OCI-LY7 (cell line): ENCODE results near the gene JAML. TPM values are rescaled to one million over a fixed set of nuclear protein-coding genes. Genes with fewer than 3 reads are reported as not detected.

Experiments used
- BruUV-seq: library from RNA; stranded (reverse); fragments of 400-500 nt; replicated peaks from 2 replicates; lab custom pipeline; 2021; lab: Mats Ljungman, UMichigan
- CTCF ChIA-PET: fragments of 300-600 bp; sonication (Branson Sonifier 250); formaldehyde crosslinking; loops from one replicate; lab custom pipeline; 2022; ENCODE audit warnings: antibody characterized with exemption; ENCODE audit not compliant: unreplicated experiment; lab: Charles Lee
- POLR2A ChIA-PET: fragments of 300-600 bp; sonication (Branson Sonifier 250); formaldehyde crosslinking; loops from one replicate; lab custom pipeline; 2022; ENCODE audit warnings: antibody characterized with exemption; lab: Charles Lee
- DNase-seq: peaks from one replicate; pipeline ENCODE4 v3.0.0-alpha.2; 2015; ENCODE audit warnings: low spot score
- H2AFZ ChIP-seq: fragments of 200-600 bp; sonication (generic), shearing (Covaris generic); 2 replicates; pipeline ENCODE4 v1.6.1; 2014; ENCODE audit warnings: mild to moderate bottlenecking, antibody characterized with exemption, low read length, moderate library complexity
- H3K27ac ChIP-seq: fragments of 200-600 bp; sonication (generic); 2 replicates; pipeline ENCODE4 v1.5.1; 2014; ENCODE audit warnings: mixed run types, low read depth, mild to moderate bottlenecking, moderate library complexity, low read length, inconsistent platforms; ENCODE audit not compliant: poor library complexity, severe bottlenecking
- H3K36me3 ChIP-seq: fragments of 200-600 bp; sonication (generic); 2 replicates; pipeline ENCODE4 v1.6.1; 2014; ENCODE audit warnings: mild to moderate bottlenecking, antibody characterized with exemption, low read length, moderate library complexity, mixed read lengths; ENCODE audit not compliant: insufficient read depth
- H3K4me1 ChIP-seq: fragments of 200-600 bp; sonication (generic); 2 replicates; pipeline ENCODE4 v1.5.1; 2014; ENCODE audit warnings: mild to moderate bottlenecking, low read length; ENCODE audit not compliant: insufficient read depth, poor library complexity, severe bottlenecking
- H3K4me2 ChIP-seq: fragments of 200-600 bp; sonication (generic); 2 replicates; pipeline ENCODE4 v1.6.1; 2014; ENCODE audit warnings: mild to moderate bottlenecking, low read length
- H3K4me3 ChIP-seq: fragments of 200-600 bp; sonication (generic); 2 replicates; pipeline ENCODE4 v1.5.1; 2014; ENCODE audit warnings: mild to moderate bottlenecking, low read depth, low read length; ENCODE audit not compliant: poor library complexity, severe bottlenecking
- H3K79me2 ChIP-seq: fragments of 200-600 bp; sonication (generic); 2 replicates; pipeline ENCODE4 v1.6.1; 2016; ENCODE audit warnings: low read depth, mild to moderate bottlenecking, low read length, moderate library complexity, mixed read lengths; ENCODE audit not compliant: insufficient read depth
- H3K9me2 ChIP-seq: fragments of 200-600 bp; sonication (generic); 2 replicates; pipeline ENCODE4 v1.6.1; 2016; ENCODE audit warnings: mild to moderate bottlenecking, low read length, mixed read lengths; ENCODE audit not compliant: insufficient read depth
- H3K9me3 ChIP-seq: fragments of 200-600 bp; sonication (generic); 2 replicates; pipeline ENCODE4 v1.6.1; 2014; ENCODE audit warnings: mild to moderate bottlenecking, mixed run types, low read length, mixed read lengths
- H4K20me1 ChIP-seq: fragments of 200-600 bp; sonication (generic); 2 replicates; pipeline ENCODE4 v1.6.1; 2014; ENCODE audit warnings: mild to moderate bottlenecking, antibody characterized with exemption, low read length, moderate library complexity, mixed read lengths; ENCODE audit not compliant: insufficient read depth
- EZH2phosphoT487 ChIP-seq: fragments of 200-600 bp; sonication (generic); IDR thresholded peaks from 2 replicates; pipeline ENCODE4 v1.6.1; 2018; ENCODE audit warnings: low read depth, borderline replicate concordance, mild to moderate bottlenecking, mixed run types, antibody characterized with exemption, low read length, moderate library complexity, mixed read lengths
- intact Hi-C: fragments of 100-400 bp; cut with micrococcal nuclease; formaldehyde crosslinking; loops from one replicate; pipeline ENCODE4 v1.10.0; 2022; ENCODE audit not compliant: unreplicated experiment
- total RNA-seq, 2 experiments: library from RNA; depleted of rRNA in 1 of 2; stranded (reverse); fragments of >200 nt in 1 of 2; shearing (Covaris generic) in 1 of 2; gene quantifications; 2 replicates each; pipeline ENCODE4 v1.2.3, GENCODE V29; 2014 to 2022
- TF ChIP-seq, protein P1 (sequence below): fragments of 200-600 bp; sonication (generic); conservative IDR thresholded peaks from 2 replicates; pipeline ENCODE4 v1.5.1; 2014; ENCODE audit warnings: mild to moderate bottlenecking, antibody characterized with exemption, low read length, moderate library complexity, mixed read lengths

The JAML gene
- total RNA-seq, 2 experiments from 2014 or later, result 0.63 to 0.73 TPM

DNA sequence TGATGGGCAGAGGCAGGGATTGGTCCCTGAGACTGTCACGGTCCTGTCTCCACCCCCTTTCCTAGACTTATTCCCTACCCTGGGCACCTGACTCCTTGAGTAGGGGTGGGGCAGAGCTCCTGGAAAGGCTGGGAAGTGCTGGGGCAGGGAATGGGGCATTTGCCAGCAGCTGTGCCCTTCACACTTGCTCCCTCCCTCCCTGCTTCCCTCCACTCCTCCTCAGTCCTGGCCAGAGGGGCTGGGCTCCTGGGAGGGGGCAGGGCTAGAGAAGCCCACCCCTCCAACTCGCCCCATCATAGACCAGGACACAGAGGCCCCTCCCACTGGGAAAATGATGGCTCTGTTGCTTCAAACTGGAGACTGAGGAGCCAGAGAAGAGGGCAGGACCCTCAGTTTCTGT is 59.9 kb downstream of the JAML start:
- Histone ChIP-seq H3K4me2 (no peak overlapping the region), H3K9me3 (no peaks in the 10 kb centered on the region), H3K9me2 (no peaks in the 10 kb centered on the region), H3K27ac (no peak overlapping the region), H3K79me2 (no peaks in the 10 kb centered on the region), H3K4me1 (no peaks in the 10 kb centered on the region), H3K4me3 (no peak overlapping the region), H4K20me1 (no peaks in the 10 kb centered on the region), H3K36me3 (no peaks in the 10 kb centered on the region), H2AFZ (no peak overlapping the region)
- CTCF ChIA-PET, result no interaction called here
- intact Hi-C loops, result no loop called here
- no peak for DNase-seq
- no TSS peak for BruUV-seq
- no peak for TF ChIP-seq EZH2phosphoT487
- TF ChIP-seq, protein P1, sequence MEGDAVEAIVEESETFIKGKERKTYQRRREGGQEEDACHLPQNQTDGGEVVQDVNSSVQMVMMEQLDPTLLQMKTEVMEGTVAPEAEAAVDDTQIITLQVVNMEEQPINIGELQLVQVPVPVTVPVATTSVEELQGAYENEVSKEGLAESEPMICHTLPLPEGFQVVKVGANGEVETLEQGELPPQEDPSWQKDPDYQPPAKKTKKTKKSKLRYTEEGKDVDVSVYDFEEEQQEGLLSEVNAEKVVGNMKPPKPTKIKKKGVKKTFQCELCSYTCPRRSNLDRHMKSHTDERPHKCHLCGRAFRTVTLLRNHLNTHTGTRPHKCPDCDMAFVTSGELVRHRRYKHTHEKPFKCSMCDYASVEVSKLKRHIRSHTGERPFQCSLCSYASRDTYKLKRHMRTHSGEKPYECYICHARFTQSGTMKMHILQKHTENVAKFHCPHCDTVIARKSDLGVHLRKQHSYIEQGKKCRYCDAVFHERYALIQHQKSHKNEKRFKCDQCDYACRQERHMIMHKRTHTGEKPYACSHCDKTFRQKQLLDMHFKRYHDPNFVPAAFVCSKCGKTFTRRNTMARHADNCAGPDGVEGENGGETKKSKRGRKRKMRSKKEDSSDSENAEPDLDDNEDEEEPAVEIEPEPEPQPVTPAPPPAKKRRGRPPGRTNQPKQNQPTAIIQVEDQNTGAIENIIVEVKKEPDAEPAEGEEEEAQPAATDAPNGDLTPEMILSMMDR, result no peak
- POLR2A ChIA-PET, result no interaction called here

DNA sequence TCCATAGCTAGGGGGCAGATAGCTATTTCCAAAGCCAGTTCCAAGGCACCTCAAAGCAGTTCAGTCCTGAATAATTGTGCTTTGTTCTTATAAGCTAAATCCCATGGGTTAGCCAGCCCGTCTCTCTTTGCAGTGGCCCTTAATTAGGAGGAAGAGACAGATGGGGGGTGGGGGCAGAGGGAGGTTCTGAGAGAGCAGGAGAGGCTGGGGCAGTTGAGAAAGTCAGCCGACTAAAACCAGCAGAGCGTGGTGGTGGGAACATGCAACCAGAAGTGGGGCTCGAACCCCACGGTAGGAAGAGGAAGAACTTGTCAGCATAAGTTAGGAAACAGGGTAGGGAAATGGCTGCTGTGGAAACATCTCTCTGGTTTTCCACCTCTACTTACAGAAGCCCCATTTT is 61.3 kb downstream of the JAML start:
- no peak for DNase-seq
- Histone ChIP-seq H3K27ac (no peak overlapping the region), H3K9me3 (no peaks in the 10 kb centered on the region), H3K36me3 (no peaks in the 10 kb centered on the region), H3K4me3 (no peak overlapping the region), H3K4me2 (no peak overlapping the region), H3K79me2 (no peaks in the 10 kb centered on the region), H4K20me1 (no peaks in the 10 kb centered on the region), H2AFZ (no peak overlapping the region), H3K9me2 (no peaks in the 10 kb centered on the region), H3K4me1 (no peaks in the 10 kb centered on the region)
- CTCF ChIA-PET, result interaction anchor here (0.6 to 0.7 kb wide), 2 partner anchors 22 to 1082 kb away, joined by 3 to 10 read pairs; no protein-coding TSS in a partner anchor
- intact Hi-C loops, result no loop called here
- TF ChIP-seq EZH2phosphoT487, result no peak
- POLR2A ChIA-PET, result no interaction called here
- BruUV-seq, result no TSS peak

DNA sequence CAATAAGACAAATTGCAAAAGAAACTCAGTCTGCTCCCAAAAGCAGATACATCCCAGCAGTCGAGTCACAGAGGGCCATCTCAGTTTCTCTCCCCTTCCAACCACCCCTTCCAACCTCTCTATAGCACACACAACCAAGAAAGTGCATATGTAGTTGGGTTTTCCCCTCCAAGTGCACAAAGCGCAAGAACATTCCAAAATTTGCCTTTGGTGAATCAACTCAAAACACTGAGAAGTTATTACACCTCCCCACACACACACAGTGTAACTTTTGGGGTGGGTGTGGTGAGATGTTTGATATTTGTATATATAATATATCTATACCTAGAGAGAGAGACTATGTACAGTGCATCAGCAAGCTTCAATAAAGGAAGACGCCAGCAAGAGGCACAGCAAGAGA is 62.0 kb downstream of the JAML start:
- Histone ChIP-seq H2AFZ (no peak overlapping the region), H3K27ac (no peak overlapping the region), H4K20me1 (no peaks in the 10 kb centered on the region), H3K36me3 (no peaks in the 10 kb centered on the region), H3K4me1 (no peaks in the 10 kb centered on the region), H3K9me3 (no peaks in the 10 kb centered on the region), H3K79me2 (no peaks in the 10 kb centered on the region), H3K4me3 (no peak overlapping the region), H3K4me2 (no peak overlapping the region), H3K9me2 (no peaks in the 10 kb centered on the region)
- no TSS peak for BruUV-seq
- TF ChIP-seq EZH2phosphoT487, result no peak
- TF ChIP-seq, protein P1, result no peak
- CTCF ChIA-PET, result interaction anchor here (0.6 to 0.7 kb wide), 2 partner anchors 21 to 1083 kb away, joined by 3 to 10 read pairs; no protein-coding TSS in a partner anchor
- POLR2A ChIA-PET, result no interaction called here
- intact Hi-C loops, result no loop called here
- no peak for DNase-seq
